Measurements from ENCODE around the gene GPATCH2L. TPM values are rescaled to one million over a fixed set of nuclear protein-coding genes. Genes with fewer than 3 reads are reported as not detected.

The GPATCH2L gene
- total and polyA plus RNA-seq, 8 donors = 2.2 to 96.5 (median 22.9) TPM

- intact Hi-C loops (cut with DNase I; ENCODE audit: low total_unique reads) = no loop called here
- H3K9me3 ChIP-seq = peaks cover 0 to 2% (median 0%) of the 10 kb centered on the region in 4 donors
- H3K27me3 ChIP-seq = no peaks in the 10 kb centered on the region
- DNase-seq = no peak
- H3K36me3 ChIP-seq = no peaks in the 10 kb centered on the region
- TF ChIP-seq CTCF (IDR thresholded peaks at IDR 0.05) = no peak
- no peak for TF ChIP-seq POLR2AphosphoS5 (IDR thresholded peaks at IDR 0.05)
- TF ChIP-seq EP300 (IDR thresholded peaks at IDR 0.05) = no peak
- TF ChIP-seq POLR2A (IDR thresholded peaks at IDR 0.05) = no peak
- no peak overlapping the region for H3K4me3 ChIP-seq
- WGBS, 5 donors = 32 to 67% (median 39%) methylated on average over 3 of the region's 3 CpGs
- H3K27ac ChIP-seq = no peak overlapping the region
- no peaks in the 10 kb centered on the region for H3K4me1 ChIP-seq
Observed at GRCh38 chr14:76219873-76220272, 68.2 kb downstream of the GPATCH2L start.

- Histone ChIP-seq H3K4me3 (no peak overlapping the region), H3K27ac (no peak overlapping the region), H3K36me3 (peaks cover 0 to under 1% (median 0%) of the 10 kb centered on the region in 4 donors), H3K4me1 (no peaks in the 10 kb centered on the region), H3K27me3 (no peaks in the 10 kb centered on the region), H3K9me3 (peaks cover 0 to 7% (median 3%) of the 10 kb centered on the region in 4 donors)
- intact Hi-C loops (cut with DNase I; ENCODE audit: low total_unique reads) = no loop called here
- no peak for DNase-seq
- 65 to 76% (median 72%) methylated on average over 10 of the region's 10 CpGs for WGBS, 5 donors
- TF ChIP-seq POLR2AphosphoS5 (IDR thresholded peaks at IDR 0.05) = no peak
Observed at GRCh38 chr14:76227450-76228050, 75.8 kb downstream of the GPATCH2L start.

GRCh38 chr14:76228138-76228537 is 76.4 kb downstream of the GPATCH2L start:
- intact Hi-C loops (cut with DNase I; ENCODE audit: low total_unique reads) = no loop called here
- Histone ChIP-seq H3K9me3 (peaks cover 0 to 7% (median 3%) of the 10 kb centered on the region in 4 donors), H3K27ac (no peak overlapping the region), H3K27me3 (no peaks in the 10 kb centered on the region), H3K4me3 (no peak overlapping the region), H3K36me3 (peaks cover 0 to 4% (median 0%) of the 10 kb centered on the region in 4 donors), H3K4me1 (no peaks in the 10 kb centered on the region)
- peak in 1 of 2 donors; percentile 9 for DNase-seq
- no peak for TF ChIP-seq POLR2A (IDR thresholded peaks at IDR 0.05)
- TF ChIP-seq CTCF (IDR thresholded peaks at IDR 0.05) = no peak
- no peak for TF ChIP-seq EP300 (IDR thresholded peaks at IDR 0.05)
- no peak for TF ChIP-seq POLR2AphosphoS5 (IDR thresholded peaks at IDR 0.05)
- 40 to 75% (median 53%) methylated on average over 10 of the region's 10 CpGs for WGBS, 5 donors

- no peak for DNase-seq
- no peaks in the 10 kb centered on the region for H3K4me1 ChIP-seq
- peaks cover 0 to 6% (median 0%) of the 10 kb centered on the region in 4 donors for H3K9me3 ChIP-seq
- intact Hi-C loops (cut with DNase I; ENCODE audit: low total_unique reads) = no loop called here
- no peak overlapping the region for H3K4me3 ChIP-seq
- H3K27ac ChIP-seq = no peak overlapping the region
- TF ChIP-seq CTCF (IDR thresholded peaks at IDR 0.05) = no peak
- TF ChIP-seq EP300 (IDR thresholded peaks at IDR 0.05) = no peak
- no peak for TF ChIP-seq POLR2A (IDR thresholded peaks at IDR 0.05)
- no peak for TF ChIP-seq POLR2AphosphoS5 (IDR thresholded peaks at IDR 0.05)
- WGBS, 5 donors = 72 to 91% (median 73%) methylated on average over 4 of the region's 4 CpGs
- H3K27me3 ChIP-seq = no peaks in the 10 kb centered on the region
- H3K36me3 ChIP-seq = peaks cover 0 to 4% (median 0%) of the 10 kb centered on the region in 4 donors
Observed at GRCh38 chr14:76232800-76233199, 81.1 kb downstream of the GPATCH2L start.

- Histone ChIP-seq H3K27me3 (no peaks in the 10 kb centered on the region), H3K36me3 (peaks cover 0 to 8% (median 0%) of the 10 kb centered on the region in 4 donors), H3K9me3 (peaks cover 0 to 6% (median 0%) of the 10 kb centered on the region in 4 donors), H3K4me1 (no peaks in the 10 kb centered on the region), H3K4me3 (no peak overlapping the region), H3K27ac (no peak overlapping the region)
- 88 to 96% (median 94%) methylated on average over 2 of the region's 2 CpGs for WGBS, 5 donors
- intact Hi-C loops (cut with DNase I; ENCODE audit: low total_unique reads) = no loop called here
- TF ChIP-seq CTCF (IDR thresholded peaks at IDR 0.05) = no peak
- no peak for TF ChIP-seq EP300 (IDR thresholded peaks at IDR 0.05)
- TF ChIP-seq POLR2A (IDR thresholded peaks at IDR 0.05) = no peak
- no peak for TF ChIP-seq POLR2AphosphoS5 (IDR thresholded peaks at IDR 0.05)
- no peak for DNase-seq
Observed at GRCh38 chr14:76235628-76236027, 83.9 kb downstream of the GPATCH2L start.

Data from stomach (tissue), 9 donors.